Right lobe of liver (tissue), 6 donors: ENCODE measurements around the gene TAOK3. TPM values are rescaled to one million over a fixed set of nuclear protein-coding genes. Genes with fewer than 3 reads are reported as not detected.
A peak's percentile ranks its signal among the peaks of the same experiment; 100 is the strongest.

Experiments
- ATAC-seq, 4 donors: fragments of 200-7000 bp; cut with Tn5 transposase; one replicate each; pipeline ENCODE4 v1.9.1; 2020; ENCODE audit warnings: mild to moderate bottlenecking in 4 of 4, moderate library complexity in 4 of 4
- DNase-seq, 3 donors: peaks; one replicate each; pipeline ENCODE4 v3.0.0-alpha.2; 2020
- H3K27ac ChIP-seq, 3 donors: fragments of 200-600 bp; one replicate each; pipeline ENCODE4 v1.8.0; 2022
- H3K27me3 ChIP-seq, 2 donors: fragments of 200-600 bp; one replicate each; pipeline ENCODE4 v1.8.0; 2022
- H3K36me3 ChIP-seq, 4 donors: fragments of 200-600 bp; sonication (generic) in 1 of 4; one replicate each; pipeline versions ENCODE4 v1.5.1 to v1.8.0; 2017 to 2022; ENCODE audit warnings: control low read depth in 1 of 4
- H3K4me1 ChIP-seq, 4 donors: fragments of 200-600 bp; sonication (generic) in 1 of 4; one replicate each; pipeline versions ENCODE4 v1.5.1 to v1.8.0; 2017 to 2022; ENCODE audit warnings: control low read depth in 1 of 4
- H3K4me3 ChIP-seq, 3 donors: fragments of 200-600 bp; one replicate each; pipeline ENCODE4 v1.8.0; 2022
- H3K9me3 ChIP-seq, 4 donors: fragments of 200-600 bp; sonication (generic) in 1 of 4; one replicate each; pipeline versions ENCODE4 v1.5.1 to v1.8.0; 2017 to 2022; ENCODE audit warnings: control low read depth in 1 of 4
- CTCF ChIP-seq, 4 donors: fragments of 200-600 bp in 3 of 4; fragments of 450-650 bp in 1 of 4; IDR thresholded peaks; one replicate each; pipeline versions ENCODE4 v1.5.1 to v1.8.0; 2016 to 2022; ENCODE audit warnings: antibody characterized with exemption in 4 of 4, mild to moderate bottlenecking in 2 of 4
- POLR2A ChIP-seq: fragments of 450-650 bp; IDR thresholded peaks from one replicate; pipeline ENCODE4 v1.6.1; 2017; ENCODE audit warnings: antibody characterized with exemption, mild to moderate bottlenecking
- WGBS: methylation state at CpG from one replicate; pipeline ENCODE4 v1.1.6; 2018; ENCODE audit warnings: low coverage, low lambda C conversion rate; ENCODE audit not compliant: insufficient coverage; ENCODE audit errors: missing lambda C conversion rate; 5-methylcytosine and 5-hydroxymethylcytosine counted together
- intact Hi-C, 2 donors: fragments of 100-400 bp; cut with DNase I; formaldehyde crosslinking; loops; one replicate each; pipeline versions ENCODE4 v1.11.2 to v1.14.1; 2022
- total RNA-seq, 6 experiments: library from RNA; depleted of rRNA in 2 of 6; stranded (reverse); fragments of >200 nt in 2 of 6; fragmentation: NEBNext Ultra II Directional in 3 of 6; extraction: Animal tissue kit (Norgen Biotek cat#: 25700) in 3 of 6; gene quantifications; one replicate each; pipeline versions ENCODE4 v1.1.0 to v1.2.4, GENCODE V29; 2016 to 2023
- donor health status: DM: no; HTN: yes; CAD: no.
- donor health status: DM: no; HTN: no; CAD: no.
- donor health status: DM: no; HTN: no; CAD: no.
- donor health status: DM: no; HTN: yes; CAD: no.
- donor health status: DM: no; HTN: yes; CAD: no.

The TAOK3 gene
- total RNA-seq, 6 experiments from 2014 or later = 12.2 to 21.9 (median 17.7) TPM

DNA sequence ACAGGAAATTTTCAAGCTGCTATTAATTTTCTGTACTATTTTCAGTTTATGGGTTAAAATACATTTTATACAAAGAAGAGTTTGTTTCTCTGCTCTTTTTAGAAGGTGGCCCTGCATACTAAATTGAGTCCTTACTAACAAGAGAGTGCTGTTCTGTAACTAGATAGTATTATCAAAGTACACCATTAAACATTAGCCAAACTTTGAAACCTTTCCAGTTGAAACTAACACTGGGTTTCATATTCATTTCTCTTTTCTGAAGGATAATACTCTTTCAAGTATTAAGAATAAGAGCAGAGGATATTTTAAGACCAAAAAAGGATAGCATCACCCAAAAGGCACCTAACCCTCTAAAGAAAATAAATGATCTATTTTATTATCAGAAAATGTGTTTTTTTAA lies 189.6 kb downstream of the TAOK3 start:
- peaks cover 0 to 20% (median 5%) of the 10 kb centered on the region in 4 donors for H3K4me1 ChIP-seq
- no peaks in the 10 kb centered on the region for H3K27me3 ChIP-seq
- ATAC-seq (peak; percentile 70 to 77 (median 72)), DNase-seq (no peak)
- no peak overlapping the region for H3K4me3 ChIP-seq
- H3K9me3 ChIP-seq = no peaks in the 10 kb centered on the region
- intact Hi-C loops = loop anchor here (5.0 to 10.0 kb wide), 2 partner anchors 192 to 194 kb away; partner anchors contain the start of genes SUDS3 (in 2 of the 2) and TAOK3 (in 1 of the 2)
- peaks cover 0 to 22% (median 0%) of the 10 kb centered on the region in 4 donors for H3K36me3 ChIP-seq
- TF ChIP-seq CTCF (IDR thresholded peaks at IDR 0.05) (no peak), POLR2A (no peak)
- peak overlapping the region; percentile 40 to 79 (median 52) for H3K27ac ChIP-seq

- ATAC-seq (peak; percentile 40 to 53 (median 42)), DNase-seq (no peak)
- WGBS = 53% methylated on average over 4 of the region's 4 CpGs
- H3K36me3 ChIP-seq = peaks cover 0 to 74% (median 17%) of the 10 kb centered on the region in 4 donors
- no peak overlapping the region for H3K27ac ChIP-seq
- no peaks in the 10 kb centered on the region for H3K4me1 ChIP-seq
- TF ChIP-seq CTCF (IDR thresholded peaks at IDR 0.05) (no peak), POLR2A (no peak)
- H3K9me3 ChIP-seq = no peaks in the 10 kb centered on the region
- no peaks in the 10 kb centered on the region for H3K27me3 ChIP-seq
- intact Hi-C loops = no loop called here
- H3K4me3 ChIP-seq = no peak overlapping the region
These were observed 196.8 kb downstream of the TAOK3 start for GRCh38 chr12:118175823-118176447.

DNA sequence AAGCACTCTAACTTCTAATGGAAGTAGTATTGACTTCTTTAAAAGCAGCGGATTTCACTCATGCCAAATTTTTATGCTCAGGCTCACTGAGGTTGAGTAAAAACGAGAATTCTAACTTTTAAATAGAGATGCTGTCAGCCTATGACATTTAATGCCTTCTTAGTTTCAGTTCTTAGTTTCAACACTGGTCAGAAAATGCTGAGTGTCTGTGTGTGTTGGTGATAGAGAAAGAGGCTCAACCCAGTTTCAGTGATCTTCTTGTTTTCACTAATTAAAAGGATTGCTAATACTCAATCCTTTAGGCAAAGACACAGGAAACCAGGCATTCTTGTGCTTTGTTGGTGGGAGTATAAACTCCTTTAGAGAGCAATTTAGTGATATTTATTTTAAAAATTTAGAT lies 205.8 kb downstream of the TAOK3 start:
- DNase-seq = no peak
- Histone ChIP-seq H3K4me1 (no peaks in the 10 kb centered on the region), H3K27ac (no peak overlapping the region), H3K9me3 (no peaks in the 10 kb centered on the region), H3K4me3 (no peak overlapping the region), H3K36me3 (peaks cover 0 to 33% (median 12%) of the 10 kb centered on the region in 4 donors), H3K27me3 (no peaks in the 10 kb centered on the region)
- TF ChIP-seq POLR2A (no peak), CTCF (IDR thresholded peaks at IDR 0.05) (no peak)
- intact Hi-C loops = no loop called here
- no peak for ATAC-seq
- WGBS = 63% methylated on average over 2 of the region's 2 CpGs

GRCh38 chr12:118164798-118165486 lies 207.8 kb downstream of the TAOK3 start:
- ATAC-seq = peak; percentile 62 to 74 (median 65)
- Histone ChIP-seq H3K27me3 (no peaks in the 10 kb centered on the region), H3K27ac (no peak overlapping the region), H3K4me3 (no peak overlapping the region), H3K9me3 (no peaks in the 10 kb centered on the region), H3K36me3 (peaks cover 0 to 36% (median 14%) of the 10 kb centered on the region in 4 donors), H3K4me1 (no peaks in the 10 kb centered on the region)
- no peak for DNase-seq
- intact Hi-C loops = no loop called here
- TF ChIP-seq POLR2A (no peak), CTCF (IDR thresholded peaks at IDR 0.05) (peak; percentile 32 to 48 (median 42))
- WGBS = 56% methylated on average over 6 of the region's 6 CpGs
